ENCODE results near the gene MAP3K8.
A peak's percentile ranks its signal among the peaks of the same experiment; 100 is the strongest.

The MAP3K8 gene

DNA sequence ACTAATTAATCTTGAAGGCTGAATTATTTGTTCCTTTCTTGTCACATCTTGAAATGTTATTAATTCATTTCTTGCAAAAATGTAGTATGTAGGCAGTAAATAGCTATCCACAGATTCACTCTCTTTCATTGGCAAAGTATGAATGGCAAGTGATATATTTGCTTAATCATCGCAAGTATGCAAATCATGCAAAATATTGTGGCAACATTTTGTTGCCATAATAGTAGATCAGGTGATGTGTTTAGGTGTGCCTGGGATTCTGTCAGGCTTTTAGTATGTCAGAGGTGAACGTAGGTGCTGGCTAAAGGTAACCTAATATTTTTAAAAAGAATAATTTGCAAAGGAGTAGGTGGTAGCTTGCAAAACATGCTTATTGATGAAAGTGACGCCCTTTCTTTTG lies 5.9 kb downstream of the MAP3K8 start:
- no peak overlapping the region for H3K9ac ChIP-seq (ENCODE audit: low read depth, low read length, poor library complexity)

DNA sequence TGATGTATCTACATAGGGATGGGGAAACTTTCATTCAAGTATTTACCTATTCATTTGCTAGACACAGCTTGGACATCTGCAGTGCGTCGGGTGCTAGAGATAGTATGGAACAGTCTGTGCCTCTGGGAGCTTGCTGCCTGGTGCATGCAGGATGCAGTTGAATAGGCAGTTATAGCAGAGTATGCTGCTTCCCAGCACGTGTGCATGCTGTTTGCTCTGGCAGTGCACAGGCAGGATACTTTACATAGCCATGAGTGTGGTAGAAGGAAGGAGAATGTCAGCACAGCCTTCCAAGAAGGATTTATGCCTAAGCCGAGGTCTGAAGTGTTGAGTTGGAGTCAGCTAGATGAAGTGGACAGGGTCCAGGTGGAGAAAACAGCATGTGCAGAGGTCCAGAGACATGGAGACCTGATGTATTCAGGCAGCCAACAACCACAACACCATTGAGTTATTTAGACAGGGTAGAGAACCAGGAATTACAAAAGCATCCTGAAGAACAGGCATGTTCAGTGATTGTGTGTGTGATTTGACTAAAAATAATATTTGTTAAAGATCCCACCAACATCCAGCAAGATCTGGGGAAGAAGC lies 8.1 kb downstream of the MAP3K8 start:
- Histone ChIP-seq H3K27ac (replicated peaks; ENCODE audit: low read length) (no peak overlapping the region), H3K18ac (ENCODE audit: low read length) (no peak overlapping the region), H3K4ac (ENCODE audit: low read length) (no peak overlapping the region), H2BK5ac (ENCODE audit: low read length) (no peak overlapping the region), H3K9me3 (replicated peaks in 1 of 2; ENCODE audit: control insufficient read depth in 2 of 2, insufficient read depth in 1 of 2, low read depth in 1 of 2, low read length in 2 of 2) (no peaks in the 10 kb centered on the region), H3K79me1 (ENCODE audit: low read depth, low read length) (no peaks in the 10 kb centered on the region), H2AK5ac (ENCODE audit: low read depth, low read length) (no peak overlapping the region), H3K36me3 (replicated peaks in 1 of 2; ENCODE audit: control insufficient read depth in 2 of 2, insufficient read depth in 2 of 2, low read length in 2 of 2) (peaks cover 6 to 18% of the 10 kb centered on the region in 2 donors), H3K4me1 (ENCODE audit: control insufficient read depth in 2 of 2, insufficient read depth in 1 of 2, low read depth in 1 of 2, low read length in 2 of 2) (peaks cover 5 to 15% of the 10 kb centered on the region in 2 donors), H2BK12ac (ENCODE audit: low read length) (no peak overlapping the region), H4K91ac (ENCODE audit: low read depth, low read length, poor library complexity) (no peak overlapping the region), H3K4me3 (ENCODE audit: low read length in 2 of 2) (no peak overlapping the region), H4K8ac (ENCODE audit: low read depth, low read length) (no peak overlapping the region), H3K23ac (ENCODE audit: low read depth, low read length, poor library complexity) (no peak overlapping the region), H2BK15ac (ENCODE audit: low read length) (no peak overlapping the region), H3K14ac (ENCODE audit: low read length) (no peak overlapping the region), H3K9ac (ENCODE audit: low read depth, low read length, poor library complexity) (peak overlapping the region; percentile 78), H3K27me3 (ENCODE audit: control insufficient read depth in 3 of 3, insufficient read depth in 3 of 3, low read depth in 1 of 3, low read length in 3 of 3) (no peaks in the 10 kb centered on the region), H3K4me2 (ENCODE audit: insufficient read depth, low read length, poor library complexity, severe bottlenecking) (no peak overlapping the region), H2BK120ac (ENCODE audit: low read depth, low read length) (no peak overlapping the region), H2AFZ (ENCODE audit: low read length) (no peak overlapping the region)
- no peak for DNase-seq (ENCODE audit: low spot score)
- WGBS, 2 donors (ENCODE audit: extremely low coverage in 2 of 2, insufficient read length in 2 of 2, insufficient replicate concordance in 1 of 2) = no CpG with 5 or more reads among the region's 4 CpGs

More for the DNA sequence above, 5.9 kb downstream of the MAP3K8 start:
- H3K4ac ChIP-seq (ENCODE audit: low read length) = no peak overlapping the region
- H3K9me3 ChIP-seq (replicated peaks in 1 of 2; ENCODE audit: control insufficient read depth in 2 of 2, insufficient read depth in 1 of 2, low read depth in 1 of 2, low read length in 2 of 2) = no peaks in the 10 kb centered on the region
- no peaks in the 10 kb centered on the region for H3K79me1 ChIP-seq (ENCODE audit: low read depth, low read length)
- no peak overlapping the region for H3K4me2 ChIP-seq (ENCODE audit: insufficient read depth, low read length, poor library complexity, severe bottlenecking)
- H3K23ac ChIP-seq (ENCODE audit: low read depth, low read length, poor library complexity) = no peak overlapping the region
- no peaks in the 10 kb centered on the region for H3K27me3 ChIP-seq (ENCODE audit: control insufficient read depth in 3 of 3, insufficient read depth in 3 of 3, low read depth in 1 of 3, low read length in 3 of 3)
- H4K91ac ChIP-seq (ENCODE audit: low read depth, low read length, poor library complexity) = no peak overlapping the region
- H3K18ac ChIP-seq (ENCODE audit: low read length) = no peak overlapping the region
- H2BK12ac ChIP-seq (ENCODE audit: low read length) = no peak overlapping the region
- H2AFZ ChIP-seq (ENCODE audit: low read length) = no peak overlapping the region
- peaks cover 6 to 17% of the 10 kb centered on the region in 2 donors for H3K36me3 ChIP-seq (replicated peaks in 1 of 2; ENCODE audit: control insufficient read depth in 2 of 2, insufficient read depth in 2 of 2, low read length in 2 of 2)
- no CpG with 5 or more reads among the region's 3 CpGs for WGBS, 2 donors (ENCODE audit: extremely low coverage in 2 of 2, insufficient read length in 2 of 2, insufficient replicate concordance in 1 of 2)
- peaks cover 14 to 30% of the 10 kb centered on the region in 2 donors for H3K4me1 ChIP-seq (ENCODE audit: control insufficient read depth in 2 of 2, insufficient read depth in 1 of 2, low read depth in 1 of 2, low read length in 2 of 2)
- no peak for DNase-seq (ENCODE audit: low spot score)
- H3K27ac ChIP-seq (replicated peaks; ENCODE audit: low read length) = no peak overlapping the region
- H2BK15ac ChIP-seq (ENCODE audit: low read length) = no peak overlapping the region
- no peak overlapping the region for H2BK120ac ChIP-seq (ENCODE audit: low read depth, low read length)
- no peak overlapping the region for H2BK5ac ChIP-seq (ENCODE audit: low read length)
- no peak overlapping the region for H4K8ac ChIP-seq (ENCODE audit: low read depth, low read length)
- H3K4me3 ChIP-seq (ENCODE audit: low read length in 2 of 2) = no peak overlapping the region
- H2AK5ac ChIP-seq (ENCODE audit: low read depth, low read length) = no peak overlapping the region
- H3K14ac ChIP-seq (ENCODE audit: low read length) = no peak overlapping the region

- H2BK120ac ChIP-seq (ENCODE audit: low read depth, low read length) = no peak overlapping the region
- H2AFZ ChIP-seq (ENCODE audit: low read length) = no peak overlapping the region
- no peaks in the 10 kb centered on the region for H3K79me1 ChIP-seq (ENCODE audit: low read depth, low read length)
- no peaks in the 10 kb centered on the region for H3K9me3 ChIP-seq (replicated peaks in 1 of 2; ENCODE audit: control insufficient read depth in 2 of 2, insufficient read depth in 1 of 2, low read depth in 1 of 2, low read length in 2 of 2)
- no peaks in the 10 kb centered on the region for H3K27me3 ChIP-seq (ENCODE audit: control insufficient read depth in 3 of 3, insufficient read depth in 3 of 3, low read depth in 1 of 3, low read length in 3 of 3)
- WGBS, 2 donors (ENCODE audit: extremely low coverage in 2 of 2, insufficient read length in 2 of 2, insufficient replicate concordance in 1 of 2) = no CpG with 5 or more reads among the region's 3 CpGs
- H3K18ac ChIP-seq (ENCODE audit: low read length) = no peak overlapping the region
- H2AK5ac ChIP-seq (ENCODE audit: low read depth, low read length) = no peak overlapping the region
- no peak overlapping the region for H3K14ac ChIP-seq (ENCODE audit: low read length)
- no peak overlapping the region for H3K4me2 ChIP-seq (ENCODE audit: insufficient read depth, low read length, poor library complexity, severe bottlenecking)
- peaks cover 0 to 6% of the 10 kb centered on the region in 2 donors for H3K4me1 ChIP-seq (ENCODE audit: control insufficient read depth in 2 of 2, insufficient read depth in 1 of 2, low read depth in 1 of 2, low read length in 2 of 2)
- no peak for DNase-seq (ENCODE audit: low spot score)
- peaks cover 6 to 26% of the 10 kb centered on the region in 2 donors for H3K36me3 ChIP-seq (replicated peaks in 1 of 2; ENCODE audit: control insufficient read depth in 2 of 2, insufficient read depth in 2 of 2, low read length in 2 of 2)
- no peak overlapping the region for H3K27ac ChIP-seq (replicated peaks; ENCODE audit: low read length)
- H3K4ac ChIP-seq (ENCODE audit: low read length) = no peak overlapping the region
- no peak overlapping the region for H3K9ac ChIP-seq (ENCODE audit: low read depth, low read length, poor library complexity)
- no peak overlapping the region for H2BK12ac ChIP-seq (ENCODE audit: low read length)
- no peak overlapping the region for H2BK5ac ChIP-seq (ENCODE audit: low read length)
- H4K8ac ChIP-seq (ENCODE audit: low read depth, low read length) = no peak overlapping the region
- no peak overlapping the region for H3K4me3 ChIP-seq (ENCODE audit: low read length in 2 of 2)
- H2BK15ac ChIP-seq (ENCODE audit: low read length) = no peak overlapping the region
- H3K23ac ChIP-seq (ENCODE audit: low read depth, low read length, poor library complexity) = no peak overlapping the region
- no peak overlapping the region for H4K91ac ChIP-seq (ENCODE audit: low read depth, low read length, poor library complexity)
Observed at GRCh38 chr10:30443049-30443448, 9.1 kb downstream of the MAP3K8 start.

DNA sequence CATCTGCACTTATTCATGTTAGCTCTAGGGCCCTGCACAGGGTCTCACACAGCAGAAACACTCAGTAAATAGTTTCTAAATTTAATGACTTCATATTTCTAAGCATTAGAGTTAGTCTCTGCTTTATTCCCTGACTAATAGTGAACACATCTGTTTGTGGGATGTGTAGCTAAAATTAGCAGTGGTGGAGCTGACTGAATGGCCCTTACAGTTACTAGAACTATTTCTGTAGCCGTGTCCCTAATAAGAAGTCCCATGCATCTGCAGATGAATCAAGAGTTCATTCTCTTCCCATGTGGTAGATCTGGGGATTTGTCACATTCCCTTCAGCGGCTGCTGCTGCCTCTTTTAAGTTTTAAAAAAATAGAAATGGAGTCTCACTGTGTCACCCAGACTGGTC lies 11.7 kb downstream of the MAP3K8 start:
- no peaks in the 10 kb centered on the region for H3K9me3 ChIP-seq (replicated peaks in 1 of 2; ENCODE audit: control insufficient read depth in 2 of 2, insufficient read depth in 1 of 2, low read depth in 1 of 2, low read length in 2 of 2)
- H2BK120ac ChIP-seq (ENCODE audit: low read depth, low read length) = no peak overlapping the region
- H3K79me1 ChIP-seq (ENCODE audit: low read depth, low read length) = no peaks in the 10 kb centered on the region
- H4K8ac ChIP-seq (ENCODE audit: low read depth, low read length) = no peak overlapping the region
- H3K27me3 ChIP-seq (ENCODE audit: control insufficient read depth in 3 of 3, insufficient read depth in 3 of 3, low read depth in 1 of 3, low read length in 3 of 3) = no peaks in the 10 kb centered on the region
- no peak overlapping the region for H3K18ac ChIP-seq (ENCODE audit: low read length)
- H3K4me3 ChIP-seq (ENCODE audit: low read length in 2 of 2) = no peak overlapping the region
- no peak overlapping the region for H3K14ac ChIP-seq (ENCODE audit: low read length)
- DNase-seq (ENCODE audit: low spot score) = no peak
- no peak overlapping the region for H3K4me2 ChIP-seq (ENCODE audit: insufficient read depth, low read length, poor library complexity, severe bottlenecking)
- H2AFZ ChIP-seq (ENCODE audit: low read length) = no peak overlapping the region
- peaks cover 6 to 36% of the 10 kb centered on the region in 2 donors for H3K36me3 ChIP-seq (replicated peaks in 1 of 2; ENCODE audit: control insufficient read depth in 2 of 2, insufficient read depth in 2 of 2, low read length in 2 of 2)
- H2BK15ac ChIP-seq (ENCODE audit: low read length) = no peak overlapping the region
- H3K23ac ChIP-seq (ENCODE audit: low read depth, low read length, poor library complexity) = no peak overlapping the region
- H3K27ac ChIP-seq (replicated peaks; ENCODE audit: low read length) = no peak overlapping the region
- H2BK5ac ChIP-seq (ENCODE audit: low read length) = no peak overlapping the region
- H2BK12ac ChIP-seq (ENCODE audit: low read length) = no peak overlapping the region
- H3K4me1 ChIP-seq (ENCODE audit: control insufficient read depth in 2 of 2, insufficient read depth in 1 of 2, low read depth in 1 of 2, low read length in 2 of 2) = no peaks in the 10 kb centered on the region
- H2AK5ac ChIP-seq (ENCODE audit: low read depth, low read length) = no peak overlapping the region
- no peak overlapping the region for H4K91ac ChIP-seq (ENCODE audit: low read depth, low read length, poor library complexity)
- H3K9ac ChIP-seq (ENCODE audit: low read depth, low read length, poor library complexity) = no peak overlapping the region
- no peak overlapping the region for H3K4ac ChIP-seq (ENCODE audit: low read length)
- no CpG with 5 or more reads among the region's 2 CpGs for WGBS, 2 donors (ENCODE audit: extremely low coverage in 2 of 2, insufficient read length in 2 of 2, insufficient replicate concordance in 1 of 2)

Data from neuronal stem cell (in vitro differentiated cells).